Activated CD8-positive, alpha-beta memory T cell treated with anti-CD3 and anti-CD28 coated beads for 4 hours (primary cell): ENCODE measurements around the gene SMAD2.
"Not testable (repeated sequence)": the region's sequence is repeated elsewhere in the genome, so short reads cannot be mapped to it uniquely, and the experiment has no call there.

ENCODE experiments used
- DNase-seq, 2 donors: peaks; one replicate each; pipeline ENCODE4 v3.0.0-alpha.2; 2020; ENCODE audit warnings: low read depth in 2 of 2

The SMAD2 gene

GRCh38 chr18:47930199-47930930, at the start of gene SMAD2:
SMAD2 (minus strand) TSS chr18:47930659; CDS start chr18:47896756, 33,903 bp downstream.
- peak; percentile 57 to 65 for DNase-seq

- DNase-seq: no peak
These were observed 49.2 kb upstream of the SMAD2 start for GRCh38 chr18:47979611-47980200.

GRCh38 chr18:47978603-47979002, 48.1 kb upstream of the SMAD2 start:
- DNase-seq: no peak

GRCh38 chr18:47978141-47978540, 47.7 kb upstream of the SMAD2 start:
- DNase-seq: no peak

GRCh38 chr18:47975701-47976100, 45.2 kb upstream of the SMAD2 start:
- DNase-seq: no peak

GRCh38 chr18:47975105-47975504, 44.6 kb upstream of the SMAD2 start:
- no peak for DNase-seq

GRCh38 chr18:47970664-47971531, 40.4 kb upstream of the SMAD2 start:
- no peak for DNase-seq

GRCh38 chr18:47969816-47970215, 39.4 kb upstream of the SMAD2 start:
- DNase-seq: no peak

GRCh38 chr18:47968721-47969120, 38.3 kb upstream of the SMAD2 start:
- DNase-seq: no peak

- DNase-seq: no peak
These were observed 37.7 kb upstream of the SMAD2 start for GRCh38 chr18:47968006-47968676.

GRCh38 chr18:47964053-47964452, 33.6 kb upstream of the SMAD2 start:
- DNase-seq: no peak

GRCh38 chr18:47961003-47961402, 30.5 kb upstream of the SMAD2 start:
- DNase-seq: not testable (repeated sequence)

- DNase-seq: peak in 1 of 2 donors; percentile 1
These were observed 23.0 kb upstream of the SMAD2 start for GRCh38 chr18:47953471-47953931.

GRCh38 chr18:47950511-47950910, 20.1 kb upstream of the SMAD2 start:
- DNase-seq: no peak

GRCh38 chr18:47949202-47949601, 18.7 kb upstream of the SMAD2 start:
- DNase-seq: no peak

- DNase-seq: no peak
These were observed 16.4 kb upstream of the SMAD2 start for GRCh38 chr18:47946889-47947288.

GRCh38 chr18:47944972-47945852, 14.8 kb upstream of the SMAD2 start:
- DNase-seq: no peak

GRCh38 chr18:47936952-47937351, 6.5 kb upstream of the SMAD2 start:
- DNase-seq: no peak

- DNase-seq: no peak
These were observed 5.0 kb upstream of the SMAD2 start for GRCh38 chr18:47935321-47936055.

- DNase-seq: no peak
These were observed 2.1 kb upstream of the SMAD2 start for GRCh38 chr18:47932603-47933002.
